ENCODE measurements around the gene TMEM26.
"Not testable (repeated sequence)": the region's sequence is repeated elsewhere in the genome, so short reads cannot be mapped to it uniquely, and the experiment has no call there.

TMEM26 gene

DNA sequence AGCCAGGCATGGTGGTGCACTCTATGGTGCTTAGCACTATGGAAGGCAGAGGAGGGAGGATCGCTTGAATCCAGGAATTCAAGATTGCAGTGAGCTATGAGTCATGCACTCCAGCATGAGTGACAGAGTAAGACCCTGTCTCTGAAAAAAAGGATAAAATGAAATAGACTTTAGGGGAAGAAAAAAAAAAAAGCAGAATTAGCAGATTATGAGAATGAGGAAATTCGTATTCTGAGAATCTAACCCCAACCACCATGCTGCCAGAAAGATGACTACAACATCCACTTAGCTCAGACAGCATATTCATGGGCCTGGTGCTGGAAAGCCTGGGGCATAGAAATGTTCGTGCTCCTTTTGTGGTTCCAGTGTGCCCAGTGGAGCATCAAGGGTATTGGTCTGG, 63.3 kb downstream of the TMEM26 start:
- H3K27ac ChIP-seq: no peak overlapping the region
- TF ChIP-seq ZFX (IDR thresholded peaks at IDR 0.05; ENCODE audit: borderline replicate concordance): no peak
- TF ChIP-seq, protein P1, sequence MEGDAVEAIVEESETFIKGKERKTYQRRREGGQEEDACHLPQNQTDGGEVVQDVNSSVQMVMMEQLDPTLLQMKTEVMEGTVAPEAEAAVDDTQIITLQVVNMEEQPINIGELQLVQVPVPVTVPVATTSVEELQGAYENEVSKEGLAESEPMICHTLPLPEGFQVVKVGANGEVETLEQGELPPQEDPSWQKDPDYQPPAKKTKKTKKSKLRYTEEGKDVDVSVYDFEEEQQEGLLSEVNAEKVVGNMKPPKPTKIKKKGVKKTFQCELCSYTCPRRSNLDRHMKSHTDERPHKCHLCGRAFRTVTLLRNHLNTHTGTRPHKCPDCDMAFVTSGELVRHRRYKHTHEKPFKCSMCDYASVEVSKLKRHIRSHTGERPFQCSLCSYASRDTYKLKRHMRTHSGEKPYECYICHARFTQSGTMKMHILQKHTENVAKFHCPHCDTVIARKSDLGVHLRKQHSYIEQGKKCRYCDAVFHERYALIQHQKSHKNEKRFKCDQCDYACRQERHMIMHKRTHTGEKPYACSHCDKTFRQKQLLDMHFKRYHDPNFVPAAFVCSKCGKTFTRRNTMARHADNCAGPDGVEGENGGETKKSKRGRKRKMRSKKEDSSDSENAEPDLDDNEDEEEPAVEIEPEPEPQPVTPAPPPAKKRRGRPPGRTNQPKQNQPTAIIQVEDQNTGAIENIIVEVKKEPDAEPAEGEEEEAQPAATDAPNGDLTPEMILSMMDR (IDR thresholded peaks at IDR 0.05): no peak

GRCh38 chr10:61388986-61389385, 64.2 kb downstream of the TMEM26 start:
- not testable (repeated sequence) for H3K27ac ChIP-seq

GRCh38 chr10:61385231-61386001, 67.8 kb downstream of the TMEM26 start:
- no peak overlapping the region for H3K27ac ChIP-seq
- TF ChIP-seq, protein P1 (IDR thresholded peaks at IDR 0.05): no peak
- TF ChIP-seq ZFX (IDR thresholded peaks at IDR 0.05; ENCODE audit: borderline replicate concordance): no peak

- not testable (repeated sequence) for H3K27ac ChIP-seq
These were observed 72.0 kb downstream of the TMEM26 start for GRCh38 chr10:61381153-61381552.

DNA sequence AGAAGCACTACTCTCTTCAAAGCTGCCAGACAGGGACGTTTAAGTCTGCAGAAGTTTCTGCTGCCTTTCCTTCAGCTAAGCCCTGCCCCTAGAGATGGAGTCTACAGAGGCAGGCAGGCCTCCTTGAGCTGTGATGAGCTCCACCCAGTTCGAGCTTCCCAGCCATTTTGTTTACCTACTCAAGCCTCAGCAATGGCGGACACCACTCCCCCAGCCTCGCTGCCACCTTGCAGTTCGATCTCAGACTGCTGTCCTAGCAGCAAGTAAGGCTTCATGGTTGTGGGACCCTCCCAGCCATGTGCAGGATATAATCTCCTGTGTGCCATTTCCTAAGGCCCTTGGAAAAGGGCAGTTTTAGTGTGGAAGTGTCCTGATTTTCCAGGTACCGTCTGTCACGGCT, 74.3 kb downstream of the TMEM26 start:
- TF ChIP-seq, protein P1 (IDR thresholded peaks at IDR 0.05): no peak
- TF ChIP-seq ZFX (IDR thresholded peaks at IDR 0.05; ENCODE audit: borderline replicate concordance): no peak
- H3K27ac ChIP-seq: no peak overlapping the region

GRCh38 chr10:61376908-61377368, 76.2 kb downstream of the TMEM26 start:
- TF ChIP-seq, protein P1 (IDR thresholded peaks at IDR 0.05): no peak
- no peak for TF ChIP-seq ZFX (IDR thresholded peaks at IDR 0.05; ENCODE audit: borderline replicate concordance)

DNA sequence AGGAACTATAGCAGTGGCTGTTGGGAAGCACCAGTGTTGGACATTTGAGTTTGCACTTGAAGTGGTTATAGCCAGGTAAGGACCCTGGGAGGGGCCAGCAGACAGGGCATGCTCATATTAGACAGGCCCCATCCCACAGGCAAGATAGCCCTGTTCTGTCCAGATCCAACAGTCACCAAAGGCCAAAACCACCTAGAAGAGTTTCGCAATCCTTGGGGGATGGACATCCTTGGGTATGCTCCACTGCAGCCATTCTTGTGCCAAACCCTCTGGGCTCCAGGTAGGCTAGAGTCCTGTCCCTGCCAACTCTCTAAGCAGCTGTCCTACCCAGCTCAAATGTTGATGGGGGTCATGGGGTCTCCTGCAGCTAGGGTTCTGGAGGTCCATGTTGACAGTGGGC, 76.8 kb downstream of the TMEM26 start:
- TF ChIP-seq ZFX (IDR thresholded peaks at IDR 0.05; ENCODE audit: borderline replicate concordance): no peak
- TF ChIP-seq, protein P1 (IDR thresholded peaks at IDR 0.05): no peak
- H3K27ac ChIP-seq: no peak overlapping the region

More at GRCh38 chr10:61376908-61377368, 76.2 kb downstream of the TMEM26 start:
- H3K27ac ChIP-seq: no peak overlapping the region

GRCh38 chr10:61366365-61366764, 86.8 kb downstream of the TMEM26 start:
- TF ChIP-seq, protein P1 (IDR thresholded peaks at IDR 0.05): no peak
- no peak for TF ChIP-seq ZFX (IDR thresholded peaks at IDR 0.05; ENCODE audit: borderline replicate concordance)
- no peak overlapping the region for H3K27ac ChIP-seq
